Uterus (tissue), 2 donors: ENCODE data around the gene TMEM165.

Experiments used
- POLR2A ChIP-seq, 2 donors: fragments of 450-650 bp; IDR thresholded peaks; one replicate each; pipeline ENCODE4 v1.6.1; 2016; ENCODE audit warnings: antibody characterized with exemption in 2 of 2, mild to moderate bottlenecking in 1 of 2, moderate library complexity in 1 of 2
- TF ChIP-seq, protein P1 (sequence below), 4 experiments: fragments of 200-600 bp in 2 of 4; fragments of 450-650 bp in 2 of 4; sonication (generic) in 2 of 4; IDR thresholded peaks; one replicate each; pipeline ENCODE4 v1.5.1; 2016 to 2019; ENCODE audit warnings: antibody characterized with exemption in 4 of 4, mild to moderate bottlenecking in 2 of 4, moderate library complexity in 1 of 4

DNA sequence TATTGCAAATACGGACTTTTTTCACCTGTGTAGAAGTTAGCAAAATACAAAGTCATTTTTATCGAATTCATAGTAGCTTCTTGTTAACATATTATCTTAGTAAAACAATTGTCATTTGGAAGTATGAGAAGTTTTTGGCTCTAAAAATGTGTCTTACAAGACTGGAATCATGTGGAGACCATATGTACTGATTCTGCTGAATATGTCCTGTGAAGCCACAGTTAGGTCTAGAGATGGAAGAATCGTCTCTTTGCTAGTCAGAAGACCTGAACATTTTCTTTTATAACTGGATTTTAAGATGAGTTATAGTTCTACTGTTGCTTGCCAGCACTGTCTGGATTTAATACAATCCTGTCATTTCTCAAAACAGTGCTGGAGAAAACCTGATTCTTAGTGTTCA, 29.0 kb downstream of the TMEM165 start:
- TF ChIP-seq POLR2A (IDR thresholded peaks at IDR 0.05): no peak
- TF ChIP-seq, protein P1, sequence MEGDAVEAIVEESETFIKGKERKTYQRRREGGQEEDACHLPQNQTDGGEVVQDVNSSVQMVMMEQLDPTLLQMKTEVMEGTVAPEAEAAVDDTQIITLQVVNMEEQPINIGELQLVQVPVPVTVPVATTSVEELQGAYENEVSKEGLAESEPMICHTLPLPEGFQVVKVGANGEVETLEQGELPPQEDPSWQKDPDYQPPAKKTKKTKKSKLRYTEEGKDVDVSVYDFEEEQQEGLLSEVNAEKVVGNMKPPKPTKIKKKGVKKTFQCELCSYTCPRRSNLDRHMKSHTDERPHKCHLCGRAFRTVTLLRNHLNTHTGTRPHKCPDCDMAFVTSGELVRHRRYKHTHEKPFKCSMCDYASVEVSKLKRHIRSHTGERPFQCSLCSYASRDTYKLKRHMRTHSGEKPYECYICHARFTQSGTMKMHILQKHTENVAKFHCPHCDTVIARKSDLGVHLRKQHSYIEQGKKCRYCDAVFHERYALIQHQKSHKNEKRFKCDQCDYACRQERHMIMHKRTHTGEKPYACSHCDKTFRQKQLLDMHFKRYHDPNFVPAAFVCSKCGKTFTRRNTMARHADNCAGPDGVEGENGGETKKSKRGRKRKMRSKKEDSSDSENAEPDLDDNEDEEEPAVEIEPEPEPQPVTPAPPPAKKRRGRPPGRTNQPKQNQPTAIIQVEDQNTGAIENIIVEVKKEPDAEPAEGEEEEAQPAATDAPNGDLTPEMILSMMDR (IDR thresholded peaks at IDR 0.05): no peak
